Activated naive CD8-positive, alpha-beta T cell treated with anti-CD3 and anti-CD28 coated beads, Interleukin-2, amount 10 ng/mL, durations not matched to agents 7 days and 5 days (primary cell): ENCODE results near the gene TSPAN9. TPM values are rescaled to one million over a fixed set of nuclear protein-coding genes. Genes with fewer than 3 reads are reported as not detected.

Experiments used
- ATAC-seq: fragments of 150-1000 bp; cut with Tn5 transposase; one replicate; pipeline ENCODE4 v1.10.0; 2021; ENCODE audit warnings: low read depth, moderate library complexity
- POLR2A ChIA-PET: fragments of 350-600 bp; sonication (Branson Sonifier 250); formaldehyde crosslinking; loops from one replicate; lab custom pipeline; 2021; ENCODE audit warnings: antibody characterized with exemption; lab: Charles Lee
- DNase-seq: peaks from one replicate; pipeline ENCODE4 v3.0.0; 2021
- H3K27ac Mint-ChIP-seq: one replicate; pipeline ENCODE4 v1.8.0; 2022; ENCODE audit warnings: mild to moderate bottlenecking, mixed read lengths
- H3K27me3 Mint-ChIP-seq: one replicate; pipeline ENCODE4 v1.8.0; 2022; ENCODE audit warnings: mild to moderate bottlenecking, moderate library complexity, mixed read lengths
- H3K36me3 Mint-ChIP-seq: one replicate; pipeline ENCODE4 v1.8.0; 2021; ENCODE audit warnings: mild to moderate bottlenecking, mixed read lengths
- H3K4me1 Mint-ChIP-seq: one replicate; pipeline ENCODE4 v1.8.0; 2021; ENCODE audit warnings: mixed read lengths
- H3K4me3 Mint-ChIP-seq: one replicate; pipeline ENCODE4 v1.8.0; 2022; ENCODE audit warnings: mild to moderate bottlenecking, moderate library complexity, mixed read lengths
- H3K9me3 Mint-ChIP-seq: one replicate; pipeline ENCODE4 v1.8.0; 2021; ENCODE audit warnings: mixed read lengths
- total RNA-seq, 2 experiments: library from RNA; stranded (reverse); gene quantifications; one replicate each; pipeline ENCODE4 v1.2.3, GENCODE V29; 2021

Gene TSPAN9
- total RNA-seq, 2 experiments from 2014 or later: 0.42 to 0.60 TPM

GRCh38 chr12:3142386-3142785 lies 65.2 kb downstream of the TSPAN9 start:
- ATAC-seq: no peak
- no peaks in the 10 kb centered on the region for H3K9me3 Mint-ChIP-seq
- POLR2A ChIA-PET: no interaction called here
- DNase-seq: no peak
- no peak overlapping the region for H3K27ac Mint-ChIP-seq
- H3K4me1 Mint-ChIP-seq: no peaks in the 10 kb centered on the region
- H3K4me3 Mint-ChIP-seq: no peak overlapping the region
- peaks cover 16% of the 10 kb centered on the region for H3K27me3 Mint-ChIP-seq
- H3K36me3 Mint-ChIP-seq: no peaks in the 10 kb centered on the region

DNA sequence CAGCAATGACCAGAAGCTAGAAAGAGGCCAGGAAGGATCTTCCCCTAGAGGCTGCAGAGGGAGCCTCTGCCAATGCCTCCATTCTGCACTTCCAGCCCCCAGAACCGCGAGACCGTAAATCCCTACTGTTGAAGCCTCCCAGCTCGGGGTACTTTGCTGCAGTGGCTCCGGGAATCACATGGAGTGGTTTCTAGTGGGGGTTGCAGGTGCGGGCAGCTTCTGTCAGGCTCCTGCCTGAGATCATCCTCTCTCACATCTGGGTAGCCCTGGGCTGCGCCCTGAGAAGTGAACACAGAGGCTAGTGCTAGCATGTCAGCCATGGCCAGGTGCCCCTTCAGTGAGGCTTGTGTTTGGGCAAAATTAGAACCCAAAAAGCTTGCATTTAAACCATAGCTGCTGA lies 67.3 kb downstream of the TSPAN9 start:
- peaks cover 10% of the 10 kb centered on the region for H3K27me3 Mint-ChIP-seq
- POLR2A ChIA-PET: no interaction called here

DNA sequence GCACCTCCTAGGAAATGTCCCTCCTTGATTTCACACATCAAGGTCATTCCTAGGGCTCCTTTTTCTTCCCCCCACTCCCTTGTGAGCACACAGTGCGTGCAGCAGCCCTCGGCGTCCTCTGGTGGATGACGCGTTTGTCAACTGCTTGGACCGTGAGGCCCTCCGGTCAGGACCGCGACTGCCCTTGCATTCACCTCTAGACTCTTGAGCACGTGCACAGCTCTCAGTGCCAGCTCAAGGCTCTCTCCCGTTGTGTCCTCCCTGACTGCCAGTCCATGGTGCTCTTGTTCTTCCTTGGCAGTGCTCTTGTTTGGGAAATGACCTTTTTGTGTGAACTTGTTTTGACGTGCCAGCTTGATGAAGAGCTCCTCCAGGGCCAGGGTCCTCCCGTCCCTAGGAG lies 67.9 kb downstream of the TSPAN9 start:
- Mint-ChIP-seq H3K27ac (no peak overlapping the region), H3K27me3 (peaks cover 8% of the 10 kb centered on the region), H3K9me3 (no peaks in the 10 kb centered on the region), H3K4me3 (no peak overlapping the region), H3K36me3 (no peaks in the 10 kb centered on the region), H3K4me1 (no peaks in the 10 kb centered on the region)
- DNase-seq (no peak), ATAC-seq (no peak)
- POLR2A ChIA-PET: no interaction called here

More for the DNA sequence above, 67.3 kb downstream of the TSPAN9 start:
- ATAC-seq: no peak
- Mint-ChIP-seq H3K4me1 (no peaks in the 10 kb centered on the region), H3K4me3 (no peak overlapping the region), H3K36me3 (no peaks in the 10 kb centered on the region), H3K9me3 (no peaks in the 10 kb centered on the region), H3K27ac (no peak overlapping the region)
- DNase-seq: no peak

- H3K9me3 Mint-ChIP-seq: no peaks in the 10 kb centered on the region
- H3K27ac Mint-ChIP-seq: no peak overlapping the region
- no peak for DNase-seq
- no peak overlapping the region for H3K4me3 Mint-ChIP-seq
- H3K36me3 Mint-ChIP-seq: no peaks in the 10 kb centered on the region
- POLR2A ChIA-PET: no interaction called here
- no peaks in the 10 kb centered on the region for H3K4me1 Mint-ChIP-seq
- no peak for ATAC-seq
- peaks cover 14% of the 10 kb centered on the region for H3K27me3 Mint-ChIP-seq
Measured at GRCh38 chr12:3145546-3146310, 68.5 kb downstream of the TSPAN9 start.

- POLR2A ChIA-PET: no interaction called here
- no peaks in the 10 kb centered on the region for H3K4me1 Mint-ChIP-seq
Measured at GRCh38 chr12:3147260-3147659, 70.1 kb downstream of the TSPAN9 start.

DNA sequence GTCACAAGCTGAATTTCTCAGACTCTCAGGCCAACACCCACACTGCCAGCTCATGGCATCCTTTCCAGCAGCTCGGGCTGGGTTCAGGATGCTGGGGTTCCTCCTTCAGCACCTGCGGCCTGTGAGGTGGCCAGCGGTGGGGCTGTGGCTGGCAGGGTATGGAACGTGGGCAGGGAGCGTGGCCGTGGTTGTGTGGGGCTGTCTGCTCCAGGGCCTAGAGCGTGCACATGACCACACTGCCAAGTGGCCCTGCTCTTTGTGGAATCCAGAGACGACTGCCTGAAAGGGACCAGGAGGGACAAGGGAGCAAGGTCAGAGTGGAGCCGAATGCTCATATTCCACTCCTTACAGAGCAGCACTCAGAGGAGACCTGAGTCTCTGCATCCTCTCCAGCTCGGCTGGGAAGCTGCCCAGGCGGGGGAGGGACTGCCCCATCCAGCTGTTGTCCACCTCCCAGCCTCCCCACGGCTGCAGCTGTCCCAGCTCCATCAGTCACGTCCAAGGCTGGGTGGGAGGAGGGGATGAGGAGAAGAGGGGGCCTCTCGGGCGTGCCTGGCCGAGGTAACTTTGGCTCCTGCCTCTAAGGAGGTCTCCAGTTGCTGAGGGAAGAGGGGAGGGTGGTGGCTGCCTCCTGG lies 71.3 kb downstream of the TSPAN9 start:
- no peaks in the 10 kb centered on the region for H3K9me3 Mint-ChIP-seq
- POLR2A ChIA-PET: no interaction called here
- H3K4me3 Mint-ChIP-seq: no peak overlapping the region
- ATAC-seq: no peak
- H3K27ac Mint-ChIP-seq: no peak overlapping the region
- no peak for DNase-seq
- H3K36me3 Mint-ChIP-seq: no peaks in the 10 kb centered on the region
- H3K4me1 Mint-ChIP-seq: peaks cover 4% of the 10 kb centered on the region
- peaks cover 28% of the 10 kb centered on the region for H3K27me3 Mint-ChIP-seq

More at GRCh38 chr12:3147260-3147659, 70.1 kb downstream of the TSPAN9 start:
- DNase-seq (no peak), ATAC-seq (no peak)
- peaks cover 25% of the 10 kb centered on the region for H3K27me3 Mint-ChIP-seq
- no peak overlapping the region for H3K4me3 Mint-ChIP-seq
- H3K36me3 Mint-ChIP-seq: no peaks in the 10 kb centered on the region
- H3K9me3 Mint-ChIP-seq: no peaks in the 10 kb centered on the region
- no peak overlapping the region for H3K27ac Mint-ChIP-seq

- no peak for DNase-seq
- POLR2A ChIA-PET: no interaction called here
- peaks cover 32% of the 10 kb centered on the region for H3K27me3 Mint-ChIP-seq
Measured at GRCh38 chr12:3149515-3150307, 72.5 kb downstream of the TSPAN9 start.

GRCh38 chr12:3150308-3150670 lies 73.1 kb downstream of the TSPAN9 start:
- Mint-ChIP-seq H3K27ac (no peak overlapping the region), H3K4me3 (no peak overlapping the region), H3K4me1 (peaks cover 4% of the 10 kb centered on the region), H3K27me3 (peaks cover 32% of the 10 kb centered on the region), H3K36me3 (no peaks in the 10 kb centered on the region), H3K9me3 (no peaks in the 10 kb centered on the region)
- ATAC-seq (no peak), DNase-seq (no peak)
- POLR2A ChIA-PET: no interaction called here

More at GRCh38 chr12:3149515-3150307, 72.5 kb downstream of the TSPAN9 start:
- no peak overlapping the region for H3K27ac Mint-ChIP-seq
- H3K4me3 Mint-ChIP-seq: no peak overlapping the region
- no peak for ATAC-seq
- no peaks in the 10 kb centered on the region for H3K9me3 Mint-ChIP-seq
- H3K4me1 Mint-ChIP-seq: peaks cover 4% of the 10 kb centered on the region
- H3K36me3 Mint-ChIP-seq: no peaks in the 10 kb centered on the region

- H3K4me1 Mint-ChIP-seq: peaks cover 4% of the 10 kb centered on the region
- POLR2A ChIA-PET: no interaction called here
- DNase-seq: no peak
- no peak for ATAC-seq
- H3K36me3 Mint-ChIP-seq: no peaks in the 10 kb centered on the region
- peaks cover 32% of the 10 kb centered on the region for H3K27me3 Mint-ChIP-seq
- H3K9me3 Mint-ChIP-seq: no peaks in the 10 kb centered on the region
- H3K27ac Mint-ChIP-seq: no peak overlapping the region
- H3K4me3 Mint-ChIP-seq: no peak overlapping the region
Measured at GRCh38 chr12:3150931-3151835, 74.0 kb downstream of the TSPAN9 start.

GRCh38 chr12:3152011-3152511 lies 74.9 kb downstream of the TSPAN9 start:
- peaks cover 28% of the 10 kb centered on the region for H3K27me3 Mint-ChIP-seq
- no peaks in the 10 kb centered on the region for H3K9me3 Mint-ChIP-seq
- POLR2A ChIA-PET: no interaction called here
- DNase-seq (no peak), ATAC-seq (no peak)
- H3K4me1 Mint-ChIP-seq: peaks cover 4% of the 10 kb centered on the region
- H3K36me3 Mint-ChIP-seq: no peaks in the 10 kb centered on the region
- H3K4me3 Mint-ChIP-seq: no peak overlapping the region
- H3K27ac Mint-ChIP-seq: no peak overlapping the region

GRCh38 chr12:3152892-3153291 lies 75.7 kb downstream of the TSPAN9 start:
- ATAC-seq: peak; percentile 92
- no peak overlapping the region for H3K4me3 Mint-ChIP-seq
- DNase-seq: peak; percentile 51

GRCh38 chr12:3154006-3154405 lies 76.8 kb downstream of the TSPAN9 start:
- Mint-ChIP-seq H3K4me3 (no peak overlapping the region), H3K27ac (no peak overlapping the region)
- POLR2A ChIA-PET: interaction anchor here (0.6 kb wide), 1 partner anchor 36 kb away, joined by 3 read pairs; no protein-coding TSS in a partner anchor

More at GRCh38 chr12:3152892-3153291, 75.7 kb downstream of the TSPAN9 start:
- H3K36me3 Mint-ChIP-seq: no peaks in the 10 kb centered on the region
- H3K27ac Mint-ChIP-seq: no peak overlapping the region
- no peaks in the 10 kb centered on the region for H3K9me3 Mint-ChIP-seq
- peaks cover 28% of the 10 kb centered on the region for H3K27me3 Mint-ChIP-seq
- POLR2A ChIA-PET: no interaction called here
- H3K4me1 Mint-ChIP-seq: peaks cover 4% of the 10 kb centered on the region

More at GRCh38 chr12:3154006-3154405, 76.8 kb downstream of the TSPAN9 start:
- no peaks in the 10 kb centered on the region for H3K36me3 Mint-ChIP-seq
- DNase-seq (no peak), ATAC-seq (no peak)
- H3K9me3 Mint-ChIP-seq: no peaks in the 10 kb centered on the region
- H3K27me3 Mint-ChIP-seq: peaks cover 28% of the 10 kb centered on the region
- H3K4me1 Mint-ChIP-seq: peaks cover 4% of the 10 kb centered on the region
